Astrocyte of the spinal cord (primary cell): ENCODE results near the gene ZNF800.
"Not testable (repeated sequence)": the region's sequence is repeated elsewhere in the genome, so short reads cannot be mapped to it uniquely, and the experiment has no call there.

Experiments used
- DNase-seq: peaks from one replicate; pipeline ENCODE4 v3.0.0; 2011; ENCODE audit warnings: low read depth, low spot score
- H3K4me3 ChIP-seq: 2 replicates; pipeline ENCODE4 v1.5.1; 2011; ENCODE audit warnings: low read depth, mild to moderate bottlenecking, low read length, moderate library complexity
- in situ Hi-C: cut with HindIII; loops from 2 replicates; pipeline ENCODE4 v1.10.0; 2017; ENCODE audit warnings: low sequenced_read_pairs
- TF ChIP-seq, protein P1 (sequence below): IDR thresholded peaks from 2 replicates; pipeline ENCODE4 v1.5.1; 2012; ENCODE audit warnings: low read depth, mild to moderate bottlenecking, low read length, inconsistent platforms

ZNF800 gene

GRCh38 chr7:127404286-127405072 lies 12.0 kb upstream of the ZNF800 start:
- in situ Hi-C loops = no loop called here
- DNase-seq = no peak
- no peak overlapping the region for H3K4me3 ChIP-seq
- TF ChIP-seq, protein P1, sequence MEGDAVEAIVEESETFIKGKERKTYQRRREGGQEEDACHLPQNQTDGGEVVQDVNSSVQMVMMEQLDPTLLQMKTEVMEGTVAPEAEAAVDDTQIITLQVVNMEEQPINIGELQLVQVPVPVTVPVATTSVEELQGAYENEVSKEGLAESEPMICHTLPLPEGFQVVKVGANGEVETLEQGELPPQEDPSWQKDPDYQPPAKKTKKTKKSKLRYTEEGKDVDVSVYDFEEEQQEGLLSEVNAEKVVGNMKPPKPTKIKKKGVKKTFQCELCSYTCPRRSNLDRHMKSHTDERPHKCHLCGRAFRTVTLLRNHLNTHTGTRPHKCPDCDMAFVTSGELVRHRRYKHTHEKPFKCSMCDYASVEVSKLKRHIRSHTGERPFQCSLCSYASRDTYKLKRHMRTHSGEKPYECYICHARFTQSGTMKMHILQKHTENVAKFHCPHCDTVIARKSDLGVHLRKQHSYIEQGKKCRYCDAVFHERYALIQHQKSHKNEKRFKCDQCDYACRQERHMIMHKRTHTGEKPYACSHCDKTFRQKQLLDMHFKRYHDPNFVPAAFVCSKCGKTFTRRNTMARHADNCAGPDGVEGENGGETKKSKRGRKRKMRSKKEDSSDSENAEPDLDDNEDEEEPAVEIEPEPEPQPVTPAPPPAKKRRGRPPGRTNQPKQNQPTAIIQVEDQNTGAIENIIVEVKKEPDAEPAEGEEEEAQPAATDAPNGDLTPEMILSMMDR = no peak

DNA sequence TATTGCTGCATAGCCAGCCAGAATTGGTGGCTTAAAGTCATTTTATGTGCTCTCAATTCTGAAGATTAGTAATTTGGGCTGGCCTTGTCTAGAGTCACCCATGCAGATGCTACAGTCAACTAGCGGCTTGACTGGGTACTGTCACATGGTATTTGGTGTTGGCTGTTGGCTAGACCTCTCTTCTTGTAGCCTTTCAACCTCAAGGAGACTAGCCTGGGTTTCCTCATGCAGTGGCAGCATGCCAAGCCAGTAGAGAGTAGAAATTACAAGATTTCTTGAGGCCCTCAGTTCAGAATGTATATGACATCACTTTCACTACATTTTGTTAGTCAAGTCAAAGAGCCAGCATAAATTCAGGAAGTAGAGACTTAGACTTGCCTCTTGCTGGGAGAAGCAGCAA lies 3.7 kb upstream of the ZNF800 start:
- TF ChIP-seq, protein P1 = no peak
- no peak for DNase-seq
- H3K4me3 ChIP-seq = no peak overlapping the region
- in situ Hi-C loops = no loop called here

GRCh38 chr7:127395104-127395503 lies 2.6 kb upstream of the ZNF800 start:
- in situ Hi-C loops, DNase-seq: not testable (repeated sequence)

DNA sequence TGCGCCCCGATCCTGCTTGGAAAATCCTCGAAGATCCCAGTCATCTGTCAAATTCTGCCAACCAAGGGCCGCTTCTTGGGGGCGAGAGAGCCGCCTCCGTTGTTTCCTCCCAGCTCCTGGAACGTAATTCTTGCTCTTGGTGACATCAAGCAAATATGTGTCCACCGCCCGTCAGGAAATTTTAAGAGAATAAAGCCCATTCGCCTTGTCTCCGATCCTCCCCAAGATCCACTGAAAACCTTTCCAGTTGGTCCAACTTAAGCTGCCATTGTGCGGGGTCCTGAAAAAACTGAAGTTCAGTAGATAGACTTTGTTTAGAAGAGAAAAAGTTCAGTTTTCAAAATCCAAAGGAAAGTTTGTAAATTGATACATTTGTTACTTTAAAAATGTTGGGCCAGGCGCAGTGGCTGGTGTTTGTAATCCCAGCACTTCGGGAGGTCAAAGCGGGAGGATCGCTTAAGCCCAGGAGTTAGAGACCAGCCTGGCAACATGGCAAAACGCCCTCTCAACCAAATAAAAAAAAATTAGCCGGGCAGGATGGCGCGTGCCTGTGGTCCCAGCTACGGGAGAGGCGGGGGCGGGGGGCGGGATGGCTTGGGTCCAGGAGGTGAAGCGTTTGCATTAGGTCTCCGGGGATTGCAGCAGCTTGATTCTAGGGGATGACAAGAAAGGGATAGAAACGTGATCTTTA lies 1.0 kb upstream of the ZNF800 start:
- in situ Hi-C loops = no loop called here
- peak; percentile 23 for DNase-seq
- peak overlapping the region; percentile 80 for H3K4me3 ChIP-seq
- TF ChIP-seq, protein P1 = no peak

More at GRCh38 chr7:127395104-127395503, 2.6 kb upstream of the ZNF800 start:
- not testable (repeated sequence) for H3K4me3 ChIP-seq

DNA sequence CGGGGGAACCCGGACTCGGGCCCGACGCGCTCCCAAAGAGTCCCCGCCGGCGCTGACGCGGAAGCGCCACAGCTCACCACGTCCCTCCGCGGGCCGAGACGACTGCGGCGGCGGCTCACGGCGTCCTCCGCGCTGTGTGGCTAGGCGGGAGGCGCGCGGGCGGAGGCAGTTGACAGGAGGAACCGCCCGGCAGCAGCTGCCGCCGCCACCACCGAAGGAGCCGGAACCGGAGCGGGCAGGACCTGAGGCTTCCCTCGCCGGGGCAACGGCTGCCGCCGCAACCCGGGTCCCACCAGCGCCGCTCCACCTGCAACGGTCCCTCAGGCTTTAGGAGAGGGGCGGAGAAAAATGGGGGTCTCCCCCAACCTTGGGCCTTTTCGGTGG lies 334 bp downstream of the ZNF800 start:
- in situ Hi-C loops = no loop called here

GRCh38 chr7:127391591-127392181 lies 822 bp downstream of the ZNF800 start:
- peak overlapping the region; percentile 80 for H3K4me3 ChIP-seq
- TF ChIP-seq, protein P1 = no peak
- in situ Hi-C loops = no loop called here
- DNase-seq = peak; percentile 34

More for the DNA sequence above, 334 bp downstream of the ZNF800 start:
- DNase-seq = peak; percentile 56
- TF ChIP-seq, protein P1 = no peak
- H3K4me3 ChIP-seq = peak overlapping the region; percentile 80
